Body of pancreas (tissue), 4 donors: ENCODE measurements around the gene JAML.

Experiments
- POLR2A ChIP-seq, 3 donors: fragments of 450-650 bp; IDR thresholded peaks; one replicate each; pipeline ENCODE4 v1.6.1; 2016; ENCODE audit warnings: antibody characterized with exemption in 3 of 3, mild to moderate bottlenecking in 2 of 3
- TF ChIP-seq, protein P1 (sequence below), 7 experiments: fragments of 450-650 bp in 4 of 7; fragments of 200-600 bp in 3 of 7; sonication (generic) in 3 of 7; IDR thresholded peaks; one replicate each; pipeline ENCODE4 v1.5.1; 2016 to 2019; ENCODE audit warnings: antibody characterized with exemption in 7 of 7

DNA sequence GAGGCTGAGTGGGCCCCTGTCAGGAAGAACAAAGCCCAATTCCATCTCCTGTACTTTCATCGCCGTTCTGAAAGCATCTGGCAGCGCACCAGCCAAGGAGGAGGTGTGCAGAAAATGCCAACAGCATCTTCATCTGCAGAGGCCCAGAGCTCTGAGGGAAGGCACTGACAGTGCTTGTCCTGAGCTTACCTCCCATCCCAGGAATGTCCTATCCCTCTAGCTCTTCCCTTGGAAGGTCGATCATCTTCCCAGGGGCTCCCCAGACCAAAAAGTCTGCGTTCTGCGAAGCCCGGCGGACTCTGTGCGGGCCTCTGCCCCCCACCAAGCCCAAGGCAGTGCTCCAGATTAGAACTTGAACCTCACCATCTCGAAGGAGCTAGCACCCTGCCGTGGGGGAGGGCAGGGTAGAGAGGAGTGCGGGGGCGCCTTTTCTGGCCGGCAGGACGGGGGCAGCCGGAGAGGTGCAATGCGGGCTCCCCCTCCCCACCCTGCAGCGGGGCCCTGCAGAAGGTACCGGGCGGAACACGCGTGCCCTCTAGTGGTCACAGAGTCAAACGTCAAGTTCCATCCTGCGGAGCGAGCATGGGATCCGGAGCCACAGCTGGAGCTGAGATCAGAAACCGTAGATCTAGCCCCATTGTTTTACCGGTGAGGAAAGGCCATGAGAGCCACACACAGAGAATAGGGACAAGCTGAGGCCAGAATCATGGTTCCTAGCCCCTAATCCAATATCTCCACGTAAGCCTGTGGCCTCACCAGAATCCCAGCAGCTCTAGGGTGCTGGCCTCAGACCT, 53.3 kb downstream of the JAML start:
- TF ChIP-seq POLR2A (IDR thresholded peaks at IDR 0.05): no peak
- TF ChIP-seq, protein P1, sequence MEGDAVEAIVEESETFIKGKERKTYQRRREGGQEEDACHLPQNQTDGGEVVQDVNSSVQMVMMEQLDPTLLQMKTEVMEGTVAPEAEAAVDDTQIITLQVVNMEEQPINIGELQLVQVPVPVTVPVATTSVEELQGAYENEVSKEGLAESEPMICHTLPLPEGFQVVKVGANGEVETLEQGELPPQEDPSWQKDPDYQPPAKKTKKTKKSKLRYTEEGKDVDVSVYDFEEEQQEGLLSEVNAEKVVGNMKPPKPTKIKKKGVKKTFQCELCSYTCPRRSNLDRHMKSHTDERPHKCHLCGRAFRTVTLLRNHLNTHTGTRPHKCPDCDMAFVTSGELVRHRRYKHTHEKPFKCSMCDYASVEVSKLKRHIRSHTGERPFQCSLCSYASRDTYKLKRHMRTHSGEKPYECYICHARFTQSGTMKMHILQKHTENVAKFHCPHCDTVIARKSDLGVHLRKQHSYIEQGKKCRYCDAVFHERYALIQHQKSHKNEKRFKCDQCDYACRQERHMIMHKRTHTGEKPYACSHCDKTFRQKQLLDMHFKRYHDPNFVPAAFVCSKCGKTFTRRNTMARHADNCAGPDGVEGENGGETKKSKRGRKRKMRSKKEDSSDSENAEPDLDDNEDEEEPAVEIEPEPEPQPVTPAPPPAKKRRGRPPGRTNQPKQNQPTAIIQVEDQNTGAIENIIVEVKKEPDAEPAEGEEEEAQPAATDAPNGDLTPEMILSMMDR (IDR thresholded peaks at IDR 0.05): peak; percentile 75 to 89 (median 82)
